BE2C (cell line): ENCODE data around the gene HIVEP3.

Source experiments
- DNase-seq: peaks from one replicate; pipeline ENCODE4 v3.0.0-alpha.2; 2020
- H3K27me3 ChIP-seq: fragments of 250-450 bp; sonication (Bioruptor Pico); 2 replicates; pipeline ENCODE4 v1.5.1; 2020; ENCODE audit warnings: mild to moderate bottlenecking
- H3K36me3 ChIP-seq: fragments of 250-450 bp; sonication (Bioruptor Pico); 2 replicates; pipeline ENCODE4 v1.5.1; 2020; ENCODE audit warnings: mild to moderate bottlenecking
- H3K4me1 ChIP-seq: fragments of 250-450 bp; sonication (Bioruptor Pico); 2 replicates; pipeline ENCODE4 v1.5.1; 2020
- H3K4me3 ChIP-seq: 2 replicates; pipeline ENCODE4 v1.5.1; 2011; ENCODE audit warnings: low read depth, low read length
- H3K9me3 ChIP-seq: fragments of 250-450 bp; sonication (Bioruptor Pico); 2 replicates; pipeline ENCODE4 v1.5.1; 2020
- CTCF ChIP-seq: IDR thresholded peaks from 2 replicates; pipeline ENCODE4 v1.5.1; 2012; ENCODE audit warnings: mild to moderate bottlenecking, low read depth, low read length

Gene HIVEP3

GRCh38 chr1:41631971-41632370 lies 286.8 kb downstream of the HIVEP3 start:
- no peak for DNase-seq
- no peaks in the 10 kb centered on the region for H3K27me3 ChIP-seq
- no peaks in the 10 kb centered on the region for H3K9me3 ChIP-seq
- H3K4me1 ChIP-seq, result no peaks in the 10 kb centered on the region
- no peak overlapping the region for H3K4me3 ChIP-seq
- no peak for TF ChIP-seq CTCF
- no peaks in the 10 kb centered on the region for H3K36me3 ChIP-seq

- no peak for DNase-seq
- no peak for TF ChIP-seq CTCF
- Histone ChIP-seq H3K4me3 (no peak overlapping the region), H3K4me1 (no peaks in the 10 kb centered on the region), H3K9me3 (no peaks in the 10 kb centered on the region), H3K36me3 (no peaks in the 10 kb centered on the region), H3K27me3 (no peaks in the 10 kb centered on the region)
Observed at GRCh38 chr1:41631154-41631553, 287.6 kb downstream of the HIVEP3 start.

GRCh38 chr1:41629571-41629970 lies 289.2 kb downstream of the HIVEP3 start:
- Histone ChIP-seq H3K27me3 (no peaks in the 10 kb centered on the region), H3K9me3 (no peaks in the 10 kb centered on the region), H3K36me3 (no peaks in the 10 kb centered on the region), H3K4me3 (no peak overlapping the region), H3K4me1 (no peaks in the 10 kb centered on the region)
- TF ChIP-seq CTCF, result no peak
- DNase-seq, result no peak

- no peak for DNase-seq
- no peaks in the 10 kb centered on the region for H3K9me3 ChIP-seq
- H3K4me3 ChIP-seq, result no peak overlapping the region
- no peaks in the 10 kb centered on the region for H3K27me3 ChIP-seq
- no peaks in the 10 kb centered on the region for H3K36me3 ChIP-seq
- H3K4me1 ChIP-seq, result no peaks in the 10 kb centered on the region
- TF ChIP-seq CTCF, result no peak
Observed at GRCh38 chr1:41629141-41629540, 289.6 kb downstream of the HIVEP3 start.

GRCh38 chr1:41627491-41628280 lies 291.0 kb downstream of the HIVEP3 start:
- no peaks in the 10 kb centered on the region for H3K4me1 ChIP-seq
- no peaks in the 10 kb centered on the region for H3K36me3 ChIP-seq
- no peak overlapping the region for H3K4me3 ChIP-seq
- no peaks in the 10 kb centered on the region for H3K27me3 ChIP-seq
- no peaks in the 10 kb centered on the region for H3K9me3 ChIP-seq
- no peak for DNase-seq
- no peak for TF ChIP-seq CTCF

- no peaks in the 10 kb centered on the region for H3K27me3 ChIP-seq
- H3K9me3 ChIP-seq, result no peaks in the 10 kb centered on the region
- no peak for TF ChIP-seq CTCF
- no peak overlapping the region for H3K4me3 ChIP-seq
- H3K36me3 ChIP-seq, result no peaks in the 10 kb centered on the region
- H3K4me1 ChIP-seq, result no peaks in the 10 kb centered on the region
- DNase-seq, result no peak
Observed at GRCh38 chr1:41626616-41627375, 291.9 kb downstream of the HIVEP3 start.
